A549 (cell line): ENCODE results near the gene CDC16. TPM values are rescaled to one million over a fixed set of nuclear protein-coding genes. Genes with fewer than 3 reads are reported as not detected.

Experiments used
- ATAC-seq, 2 experiments: fragments of 200-7000 bp in 1 of 2; fragments of >200 bp in 1 of 2; cut with Nextera tagmentation in 1 of 2; cut with Tn5 transposase in 1 of 2; 3 replicates each; pipeline versions ENCODE4 v1.8.0 to v1.9.1; 2018 to 2020; ENCODE audit warnings: mild to moderate bottlenecking in 1 of 2, moderate library complexity in 1 of 2
- CTCF ChIA-PET: fragments of 300-600 bp; sonication (Branson Sonifier 250); formaldehyde crosslinking; extraction: SDS; loops from one replicate; lab custom pipeline; 2021; ENCODE audit warnings: antibody characterized with exemption, inconsistent platforms; lab: Yijun Ruan, JAX
- POLR2A ChIA-PET: fragments of 350-600 bp; formaldehyde crosslinking; extraction: SDS; loops from one replicate; lab custom pipeline; 2021; ENCODE audit warnings: antibody characterized with exemption, inconsistent platforms; lab: Yijun Ruan, JAX
- DNase-seq, 2 experiments: peaks; one replicate each; pipeline versions ENCODE4 v3.0.0 to v3.0.0-alpha.2; 2011 to 2016; ENCODE audit warnings: low read depth in 1 of 2, low spot score in 1 of 2
- FAIRE-seq: peaks from 2 replicates; lab custom pipeline; 2011; peaks lifted over from hg19 to GRCh38; lab: Jason Lieb, UNC
- H3K27ac ChIP-seq, 2 experiments: fragments of >200 bp; sonication (Bioruptor Twin); formaldehyde crosslinking; 3 replicates each; pipeline ENCODE4 v1.5.1; 2016 to 2017
- H3K4me1 ChIP-seq: fragments of >200 bp; sonication (Bioruptor Twin); formaldehyde crosslinking; 3 replicates; pipeline ENCODE4 v1.6.1; 2016
- H3K4me2 ChIP-seq: fragments of >200 bp; sonication (Bioruptor Twin); formaldehyde crosslinking; 3 replicates; pipeline ENCODE4 v1.6.1; 2016
- H3K4me3 ChIP-seq: fragments of >200 bp; sonication (Bioruptor Twin); formaldehyde crosslinking; 3 replicates; pipeline ENCODE4 v1.5.1; 2016
- H3K9me3 ChIP-seq: fragments of >200 bp; sonication (Bioruptor Twin); formaldehyde crosslinking; 3 replicates; pipeline ENCODE4 v1.6.1; 2016
- BCL3 ChIP-seq: fragments of >200 bp; sonication (Bioruptor Twin); formaldehyde crosslinking; IDR thresholded peaks from 3 replicates; pipeline ENCODE4 v1.6.1; 2016
- CBX8 ChIP-seq: fragments of 200-600 bp; sonication (generic); IDR thresholded peaks from 2 replicates; pipeline ENCODE4 v1.6.1; 2016
- CHD2 ChIP-seq: fragments of 150-350 bp; IDR thresholded peaks from 2 replicates; pipeline ENCODE4 v1.6.1; 2014; ENCODE audit warnings: low read length; ENCODE audit not compliant: partially characterized antibody
- CHD4 ChIP-seq: fragments of 200-600 bp; sonication (generic); IDR thresholded peaks from 2 replicates; pipeline ENCODE4 v1.6.1; 2016; ENCODE audit warnings: antibody characterized with exemption, mild to moderate bottlenecking, borderline replicate concordance
- CTCF ChIP-seq: fragments of >200 bp; sonication (Bioruptor Twin); formaldehyde crosslinking; IDR thresholded peaks from 3 replicates; pipeline ENCODE4 v1.5.1; 2016
- E2F6 ChIP-seq: IDR thresholded peaks from 2 replicates; pipeline ENCODE4 v1.6.1; 2012; ENCODE audit warnings: low read depth, borderline replicate concordance
- EHMT2 ChIP-seq: fragments of 200-600 bp; sonication (generic); IDR thresholded peaks from 2 replicates; pipeline ENCODE4 v1.6.1; 2016; ENCODE audit warnings: antibody characterized with exemption, low read depth, mild to moderate bottlenecking, moderate library complexity
- ELK1 ChIP-seq: fragments of 150-350 bp; IDR thresholded peaks from 2 replicates; pipeline ENCODE4 v1.6.1; 2014; ENCODE audit warnings: low read depth, mild to moderate bottlenecking, low read length
- EP300 ChIP-seq, 2 experiments: fragments of >200 bp; sonication (Bioruptor Twin); formaldehyde crosslinking; IDR thresholded peaks; 2 replicates in 1 of 2; 3 replicates in 1 of 2; pipeline ENCODE4 v1.6.1; 2016 to 2017
- FOSB ChIP-seq: fragments of 250-450 bp; sonication (Bioruptor Pico); IDR thresholded peaks from 2 replicates; pipeline ENCODE4 v1.5.0; 2020; ENCODE audit warnings: mild to moderate bottlenecking, moderate library complexity
- FOXS1 ChIP-seq: fragments of 250-450 bp; sonication (Bioruptor Pico); IDR thresholded peaks from 2 replicates; pipeline ENCODE4 v1.5.0; 2020; ENCODE audit warnings: mild to moderate bottlenecking, moderate library complexity
- HDAC2 ChIP-seq: fragments of 200-600 bp; sonication (generic); IDR thresholded peaks from 2 replicates; pipeline ENCODE4 v1.6.1; 2016
- HES2 ChIP-seq: fragments of >200 bp; sonication (Bioruptor Twin); formaldehyde crosslinking; IDR thresholded peaks from 2 replicates; pipeline ENCODE4 v1.6.1; 2016
- HEYL ChIP-seq: fragments of 250-450 bp; sonication (Bioruptor Pico); IDR thresholded peaks from 2 replicates; pipeline ENCODE4 v1.8.0; 2021; ENCODE audit warnings: mild to moderate bottlenecking, moderate library complexity
- HOXB13 ChIP-seq: fragments of 250-450 bp; sonication (Bioruptor Pico); IDR thresholded peaks from 2 replicates; pipeline ENCODE4 v1.5.0; 2020; ENCODE audit warnings: low read depth, mild to moderate bottlenecking, moderate library complexity
- HOXB5 ChIP-seq: fragments of 250-450 bp; sonication (Bioruptor Pico); IDR thresholded peaks from 2 replicates; pipeline ENCODE4 v1.5.0; 2020; ENCODE audit warnings: mild to moderate bottlenecking, moderate library complexity
- JUN ChIP-seq, 2 experiments: fragments of >200 bp; sonication (Bioruptor Twin); formaldehyde crosslinking; IDR thresholded peaks; 2 replicates in 1 of 2; 3 replicates in 1 of 2; pipeline ENCODE4 v1.6.1; 2016 to 2017
- MAFK ChIP-seq: fragments of 450-650 bp; IDR thresholded peaks from 2 replicates; pipeline ENCODE4 v1.6.1; 2014; ENCODE audit not compliant: partially characterized antibody
- MAX ChIP-seq: IDR thresholded peaks from 2 replicates; pipeline ENCODE4 v1.6.1; 2012
- PBX3 ChIP-seq: IDR thresholded peaks from 2 replicates; pipeline ENCODE4 v1.6.1; 2012
- POLR2A ChIP-seq: IDR thresholded peaks from 2 replicates; pipeline ENCODE4 v1.6.1; 2012; ENCODE audit warnings: mild to moderate bottlenecking, low read length
- REST ChIP-seq: fragments of 200-600 bp; sonication (generic); IDR thresholded peaks from 2 replicates; pipeline ENCODE4 v1.6.1; 2016; ENCODE audit warnings: antibody characterized with exemption, mild to moderate bottlenecking, moderate library complexity
- RNF2 ChIP-seq: fragments of 200-600 bp; sonication (generic); IDR thresholded peaks from 2 replicates; pipeline ENCODE4 v1.6.1; 2016; ENCODE audit warnings: low read depth, mild to moderate bottlenecking, antibody characterized with exemption, moderate library complexity, borderline replicate concordance
- TFCP2L1 ChIP-seq: fragments of 250-450 bp; sonication (Bioruptor Pico); IDR thresholded peaks from 2 replicates; pipeline ENCODE4 v1.5.0; 2021; ENCODE audit warnings: mild to moderate bottlenecking
- TP53 ChIP-seq: fragments of 250-450 bp; sonication (Bioruptor Pico); IDR thresholded peaks from 2 replicates; pipeline ENCODE4 v1.5.0; 2021; ENCODE audit warnings: mild to moderate bottlenecking, moderate library complexity
- USF2 ChIP-seq: fragments of 450-650 bp; IDR thresholded peaks from 2 replicates; pipeline ENCODE4 v1.6.1; 2014; ENCODE audit warnings: antibody characterized with exemption
- ZSCAN20 ChIP-seq: fragments of 250-450 bp; sonication (Bioruptor Pico); IDR thresholded peaks from 2 replicates; pipeline ENCODE4 v1.8.0; 2022; ENCODE audit warnings: mild to moderate bottlenecking, moderate library complexity
- WGBS: methylation state at CpG from one replicate; pipeline ENCODE4 v1.1.6; 2017; ENCODE audit errors: missing lambda C conversion rate; 5-methylcytosine and 5-hydroxymethylcytosine counted together
- polyA plus RNA-seq, 4 experiments: library from polyadenylated mRNA; depleted of rRNA in 3 of 4; stranded (reverse); fragments of >200 nt; fragmentation: RNase III in 1 of 4; extraction: RNeasy Plus Mini Kit Qiagen cat#74134 plus additional on column Dnase treatment in 1 of 4; gene quantifications; 2 replicates in 3 of 4; 3 replicates in 1 of 4; pipeline ENCODE4 v1.2.3, GENCODE V29; 2011 to 2017

The CDC16 gene
- polyA plus RNA-seq, 2 of the 4 experiments (the other 2 are of a cell fraction), result 42.4 to 85.0 TPM

- ChIA-PET POLR2A (no interaction called here), CTCF (interaction anchor here (1.1 to 1.5 kb wide), 4 partner anchors 16 to 503 kb away, joined by 3 read pairs; no protein-coding TSS in a partner anchor)
- no peak overlapping the region for H3K4me2 ChIP-seq
- H3K4me3 ChIP-seq, result no peak overlapping the region
- H3K4me1 ChIP-seq, result peaks cover 11% of the 10 kb centered on the region; the same call in 1 of the 3 replicates
- FAIRE-seq, result no peak
- DNase-seq, result no peak
- H3K27ac ChIP-seq, result no peak overlapping the region
- TF ChIP-seq CHD4 (no peak), TP53 (CRISPR knock-in tag) (no peak), EP300 (IDR thresholded peaks at IDR 0.05) (no peak), FOXS1 (CRISPR knock-in tag) (no peak), ZSCAN20 (no peak), RNF2 (no peak), USF2 (no peak), HDAC2 (no peak), EHMT2 (no peak), FOSB (CRISPR knock-in tag) (no peak), POLR2A (no peak), CTCF (no peak), MAX (no peak), BCL3 (no peak), CBX8 (no peak), MAFK (no peak), PBX3 (no peak), TFCP2L1 (no peak), REST (no peak)
- TF ChIP-seq, all 56 proteins: peak for 0
- ATAC-seq, result no peak
- no peaks in the 10 kb centered on the region for H3K9me3 ChIP-seq
- 49% methylated on average over 2 of the region's 2 CpGs for WGBS
Observed at GRCh38 chr13:114227528-114227927, 7.2 kb upstream of the CDC16 start.

- POLR2A ChIA-PET, result no interaction called here
- no peaks in the 10 kb centered on the region for H3K9me3 ChIP-seq
Observed at GRCh38 chr13:114228176-114228575, 6.5 kb upstream of the CDC16 start.

More at GRCh38 chr13:114228176-114228575, 6.5 kb upstream of the CDC16 start:
- ATAC-seq, result no peak
- H3K4me1 ChIP-seq, result peaks cover 8% of the 10 kb centered on the region; the same call in 1 of the 3 replicates
- no peak overlapping the region for H3K27ac ChIP-seq
- TF ChIP-seq HOXB5, result no peak
- TF ChIP-seq HOXB13 (CRISPR knock-in tag), result no peak
- TF ChIP-seq ELK1, result no peak
- TF ChIP-seq HES2, result no peak
- no peak for TF ChIP-seq E2F6
- TF ChIP-seq CHD2, result no peak
- TF ChIP-seq FOSB (CRISPR knock-in tag), result no peak
- no peak for TF ChIP-seq JUN (IDR thresholded peaks at IDR 0.05)
- no peak for TF ChIP-seq HEYL (CRISPR knock-in tag)
- no peak for TF ChIP-seq EP300 (IDR thresholded peaks at IDR 0.05)
- TF ChIP-seq MAFK, result no peak
- TF ChIP-seq, all 56 proteins: peak for 0
- no peak overlapping the region for H3K4me3 ChIP-seq
- H3K4me2 ChIP-seq, result no peak overlapping the region
- CTCF ChIA-PET, result interaction anchor here (1.1 to 1.5 kb wide), 5 partner anchors 16 to 504 kb away, joined by 3 read pairs; no protein-coding TSS in a partner anchor
- DNase-seq (no peak), FAIRE-seq (no peak)
- 61% methylated on average over 8 of the region's 9 CpGs for WGBS
